GM10266 (cell line): ENCODE data around the gene BMPR2.
A peak's percentile ranks its signal among the peaks of the same experiment; 100 is the strongest.

Source experiments
- DNase-seq: peaks from one replicate; pipeline ENCODE4 v3.0.0; 2012; ENCODE audit errors: extremely low spot score
- TF ChIP-seq, protein P1 (sequence below): IDR thresholded peaks from 2 replicates; pipeline ENCODE4 v1.5.1; 2012; ENCODE audit warnings: mild to moderate bottlenecking, low read depth; ENCODE audit not compliant: control insufficient read depth, insufficient read depth; ENCODE audit errors: missing control alignments

BMPR2 gene

DNA sequence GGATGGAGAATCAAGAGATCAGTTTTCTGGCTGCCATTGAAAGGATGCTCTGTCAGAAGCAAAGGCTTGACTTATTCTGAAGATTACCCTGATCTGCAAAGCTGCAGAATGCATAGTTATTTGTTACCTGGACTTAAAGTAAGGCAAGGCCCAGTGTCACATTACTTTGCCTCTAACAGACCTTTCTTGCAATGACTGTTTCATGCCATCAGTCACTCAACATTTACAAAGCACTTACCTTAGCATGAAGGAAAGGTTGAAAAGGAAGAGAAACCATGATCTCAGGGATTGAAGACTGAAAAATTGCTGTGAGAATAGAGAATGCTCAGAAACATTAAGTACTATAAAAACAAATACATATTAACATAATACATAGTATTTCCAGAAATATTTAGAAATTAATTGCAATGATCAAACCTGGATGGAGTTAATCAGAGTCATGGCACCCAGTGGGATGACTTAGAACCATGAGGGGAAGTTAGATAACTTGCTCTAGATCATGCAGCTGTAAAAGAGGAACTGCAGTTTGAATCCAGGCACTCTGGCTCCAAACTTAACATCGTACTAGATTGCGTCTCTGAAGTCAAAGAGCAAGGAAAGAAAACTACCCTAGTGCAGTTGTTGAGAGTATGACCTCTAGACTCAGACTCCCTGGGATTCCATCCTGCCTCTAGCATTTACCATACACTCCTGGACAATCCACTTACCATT is 232.2 kb downstream of the BMPR2 start:
- DNase-seq, result no peak
- TF ChIP-seq, protein P1, sequence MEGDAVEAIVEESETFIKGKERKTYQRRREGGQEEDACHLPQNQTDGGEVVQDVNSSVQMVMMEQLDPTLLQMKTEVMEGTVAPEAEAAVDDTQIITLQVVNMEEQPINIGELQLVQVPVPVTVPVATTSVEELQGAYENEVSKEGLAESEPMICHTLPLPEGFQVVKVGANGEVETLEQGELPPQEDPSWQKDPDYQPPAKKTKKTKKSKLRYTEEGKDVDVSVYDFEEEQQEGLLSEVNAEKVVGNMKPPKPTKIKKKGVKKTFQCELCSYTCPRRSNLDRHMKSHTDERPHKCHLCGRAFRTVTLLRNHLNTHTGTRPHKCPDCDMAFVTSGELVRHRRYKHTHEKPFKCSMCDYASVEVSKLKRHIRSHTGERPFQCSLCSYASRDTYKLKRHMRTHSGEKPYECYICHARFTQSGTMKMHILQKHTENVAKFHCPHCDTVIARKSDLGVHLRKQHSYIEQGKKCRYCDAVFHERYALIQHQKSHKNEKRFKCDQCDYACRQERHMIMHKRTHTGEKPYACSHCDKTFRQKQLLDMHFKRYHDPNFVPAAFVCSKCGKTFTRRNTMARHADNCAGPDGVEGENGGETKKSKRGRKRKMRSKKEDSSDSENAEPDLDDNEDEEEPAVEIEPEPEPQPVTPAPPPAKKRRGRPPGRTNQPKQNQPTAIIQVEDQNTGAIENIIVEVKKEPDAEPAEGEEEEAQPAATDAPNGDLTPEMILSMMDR, result no peak

DNA sequence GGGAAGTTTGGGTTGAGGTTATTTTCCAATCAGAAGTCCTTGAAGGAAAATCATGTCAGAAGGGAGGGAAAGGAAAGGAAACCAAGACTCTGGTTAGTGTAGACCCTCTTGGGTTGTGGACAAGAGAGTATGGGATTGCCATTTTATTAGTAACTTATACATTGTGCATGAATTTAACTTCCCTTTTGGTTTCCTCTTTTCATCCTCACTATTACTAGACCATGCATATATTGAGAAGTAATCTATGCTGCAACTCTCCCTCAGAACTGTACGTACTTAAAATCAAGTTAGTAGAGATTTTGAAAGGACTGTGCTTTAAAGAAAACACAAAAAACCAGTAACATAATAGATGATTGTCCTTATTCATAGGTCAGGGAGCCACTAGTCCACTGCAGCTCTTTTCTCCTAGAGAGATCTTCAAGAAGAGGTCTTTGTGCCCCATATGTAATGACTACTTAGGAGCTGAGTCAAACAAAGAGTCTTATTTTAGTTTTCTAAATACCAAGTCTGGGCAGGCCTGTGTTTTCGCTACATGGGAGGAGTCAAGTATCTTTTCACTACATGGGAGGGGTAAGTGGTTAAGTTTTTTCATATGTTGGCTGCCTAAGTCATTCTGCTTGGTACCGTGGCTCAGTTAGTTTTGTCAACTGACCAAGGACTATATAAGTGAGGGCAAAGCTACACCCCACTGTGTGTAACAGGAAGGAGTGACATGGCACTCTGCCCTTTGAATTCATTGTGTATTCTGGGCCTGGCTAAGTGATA is 233.4 kb downstream of the BMPR2 start:
- TF ChIP-seq, protein P1, result no peak
- DNase-seq, result peak; percentile 47

DNA sequence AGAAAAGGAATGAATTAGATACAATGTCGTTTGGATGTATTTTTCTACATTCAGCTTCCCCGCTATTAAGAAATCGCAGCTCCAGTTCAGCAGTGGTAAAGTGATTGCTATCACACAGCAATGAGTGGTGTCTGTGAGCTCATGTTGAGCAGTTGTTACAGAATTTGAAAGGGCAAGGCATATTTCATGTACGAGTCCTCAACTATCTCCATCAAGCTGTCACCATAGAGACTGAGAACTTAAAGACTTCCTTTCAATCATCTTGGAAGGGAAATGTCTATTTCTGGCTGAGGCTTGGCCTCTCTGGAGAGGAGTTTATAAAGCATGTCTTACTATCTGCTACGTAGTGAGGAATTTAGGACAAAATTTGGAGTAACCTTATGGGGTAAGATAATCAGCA is 234.3 kb downstream of the BMPR2 start:
- no peak for DNase-seq

DNA sequence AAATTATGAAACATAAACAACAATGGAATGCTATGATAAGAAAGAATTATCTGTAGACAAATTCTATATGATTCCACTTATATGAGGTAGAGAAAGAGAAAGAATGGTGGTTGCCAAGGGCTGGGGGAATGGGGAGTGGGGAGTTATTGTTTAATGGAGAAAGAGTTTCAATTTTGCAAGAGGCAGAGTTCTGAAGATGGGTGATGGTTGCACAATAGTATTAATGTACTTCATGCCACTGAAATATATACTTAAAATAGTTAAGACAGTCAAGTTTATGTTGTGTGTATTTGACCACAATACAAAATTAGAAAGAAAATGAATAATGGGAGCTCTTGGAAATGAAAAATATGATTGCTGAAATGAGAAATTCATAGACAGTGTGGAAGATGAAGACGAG is 236.0 kb downstream of the BMPR2 start:
- TF ChIP-seq, protein P1, result no peak
- no peak for DNase-seq

More for the DNA sequence above, 234.3 kb downstream of the BMPR2 start:
- TF ChIP-seq, protein P1, result no peak

DNA sequence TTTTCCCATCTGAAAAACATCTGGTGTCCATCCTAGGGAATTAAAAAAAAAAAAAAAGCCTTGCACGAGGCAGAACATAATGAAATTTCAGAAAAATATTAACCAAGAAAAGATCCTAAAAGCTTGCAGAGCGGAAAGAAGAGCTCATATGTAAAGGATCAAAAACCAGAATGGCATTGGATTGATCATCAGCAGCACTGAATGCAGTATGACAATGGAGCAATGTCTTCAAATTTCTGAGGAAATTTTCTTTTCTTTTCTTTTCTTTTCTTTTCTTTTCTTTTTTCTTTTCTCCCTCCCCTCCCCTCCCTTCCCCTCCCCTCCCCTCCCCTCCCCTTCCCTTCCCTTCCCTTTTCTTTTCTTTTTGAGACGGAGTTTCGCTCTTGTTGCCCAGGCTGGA is 237.4 kb downstream of the BMPR2 start:
- DNase-seq, result no peak
- TF ChIP-seq, protein P1, result no peak
